ENCODE results near the gene TAF15.

TAF15 gene

GRCh38 chr17:35825206-35825605 is 15.9 kb downstream of the TAF15 start:
- DNase-seq = no peak

DNA sequence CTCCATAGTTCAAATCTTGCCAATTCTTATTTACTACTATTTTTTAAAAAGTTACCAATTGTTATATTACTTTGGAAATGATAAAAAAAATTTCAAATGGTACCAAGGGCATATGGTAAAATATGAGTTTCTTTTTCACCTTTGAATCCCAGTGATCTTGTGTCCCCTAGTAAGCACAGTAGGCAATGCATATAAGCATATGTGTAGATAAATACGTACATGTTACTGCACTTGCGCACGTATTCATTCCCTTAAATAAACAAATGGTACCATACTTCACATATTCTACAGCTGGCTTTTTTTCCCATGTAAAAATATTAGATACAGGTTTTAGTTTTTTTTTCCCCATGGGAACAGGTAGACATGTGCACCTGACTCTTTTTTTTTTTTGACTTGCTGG is 31.8 kb downstream of the TAF15 start:
- DNase-seq = no peak

GRCh38 chr17:35841505-35841904 is 32.2 kb downstream of the TAF15 start:
- DNase-seq = no peak

DNA sequence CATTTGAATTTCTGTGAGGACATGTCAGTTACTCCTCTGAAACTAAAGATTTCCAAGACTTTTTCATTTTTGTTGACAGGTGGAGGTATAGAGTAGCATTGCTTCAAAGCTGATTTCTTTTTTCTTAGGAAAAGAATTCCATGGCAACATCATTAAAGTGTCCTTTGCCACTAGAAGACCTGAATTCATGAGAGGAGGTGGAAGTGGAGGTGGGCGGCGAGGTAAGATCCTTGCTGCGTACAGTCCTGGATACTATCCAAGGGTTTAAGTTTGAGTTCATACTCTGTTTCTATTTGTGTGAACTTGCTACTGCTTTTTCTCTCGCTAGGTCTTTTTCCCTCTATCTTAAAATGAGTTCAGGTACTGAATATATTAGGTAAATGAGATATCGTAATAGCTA is 33.0 kb downstream of the TAF15 start:
- DNase-seq = no peak

- no peak for DNase-seq
These were observed 34.4 kb downstream of the TAF15 start for GRCh38 chr17:35843698-35844097.

DNA sequence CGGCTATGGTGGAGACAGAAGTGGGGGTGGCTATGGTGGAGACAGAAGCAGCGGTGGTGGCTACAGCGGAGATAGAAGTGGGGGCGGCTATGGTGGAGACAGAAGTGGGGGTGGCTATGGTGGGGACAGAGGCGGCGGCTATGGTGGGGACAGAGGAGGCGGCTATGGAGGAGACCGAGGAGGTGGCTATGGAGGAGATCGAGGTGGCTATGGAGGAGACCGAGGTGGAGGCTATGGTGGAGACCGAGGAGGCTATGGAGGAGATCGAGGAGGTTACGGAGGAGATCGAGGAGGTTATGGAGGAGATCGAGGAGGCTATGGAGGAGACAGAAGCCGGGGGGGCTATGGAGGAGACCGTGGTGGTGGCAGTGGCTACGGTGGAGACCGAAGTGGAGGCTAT is 35.3 kb downstream of the TAF15 start:
- DNase-seq = no peak

DNA sequence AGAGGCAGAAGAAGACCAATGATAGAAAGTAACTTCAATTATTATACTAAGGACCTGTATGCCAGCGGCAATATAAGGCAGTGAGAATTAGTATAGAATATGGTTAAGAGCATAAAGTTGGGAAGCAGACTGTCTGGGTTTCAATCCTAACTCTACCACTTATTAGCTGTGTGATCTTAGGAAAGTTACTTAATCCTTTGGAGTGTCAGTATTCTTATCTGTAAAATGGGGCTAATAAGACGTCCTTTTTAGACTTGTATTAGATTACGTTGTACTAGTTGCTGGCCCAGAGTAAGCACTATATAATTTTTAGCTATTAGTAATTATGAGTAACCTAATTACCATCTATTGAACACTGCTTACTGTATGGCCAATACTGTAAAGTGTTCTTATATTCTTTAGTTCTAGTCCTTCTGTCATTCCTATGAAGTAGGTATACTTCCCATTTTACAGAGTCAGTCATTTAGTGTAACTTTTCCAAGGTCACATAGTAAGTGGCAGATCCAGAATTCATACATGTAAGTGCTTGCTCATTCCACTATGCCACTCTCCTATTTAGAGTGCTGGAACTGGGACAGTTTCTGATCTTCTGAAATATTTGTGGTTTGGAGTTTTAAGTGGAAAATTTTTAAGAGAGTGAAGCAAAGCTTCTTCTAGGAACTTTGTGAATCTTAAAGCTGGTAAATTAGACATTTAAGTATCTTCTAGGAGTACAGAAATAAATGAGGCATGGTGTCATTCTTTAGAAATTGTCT is 36.9 kb downstream of the TAF15 start:
- no peak for DNase-seq

DNA sequence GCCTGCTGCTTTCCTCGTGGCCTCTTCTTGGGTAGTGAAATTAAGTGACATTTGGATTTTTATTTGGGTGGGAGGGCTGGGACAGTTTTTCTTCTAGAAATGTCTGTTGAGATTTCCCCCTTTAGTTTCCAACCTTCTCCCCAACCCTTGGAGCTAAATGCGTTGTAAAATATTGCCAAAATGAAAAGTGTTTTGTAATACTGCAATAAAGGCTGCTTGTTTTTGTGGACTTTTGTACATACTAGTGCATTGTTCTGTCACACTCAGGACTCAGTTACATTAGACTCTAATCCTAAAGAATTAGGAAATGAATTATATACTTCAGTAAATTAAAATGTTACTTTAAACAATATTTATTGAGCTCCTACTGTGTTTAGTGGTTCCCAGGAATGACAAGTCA is 37.7 kb downstream of the TAF15 start:
- no peak for DNase-seq

DNA sequence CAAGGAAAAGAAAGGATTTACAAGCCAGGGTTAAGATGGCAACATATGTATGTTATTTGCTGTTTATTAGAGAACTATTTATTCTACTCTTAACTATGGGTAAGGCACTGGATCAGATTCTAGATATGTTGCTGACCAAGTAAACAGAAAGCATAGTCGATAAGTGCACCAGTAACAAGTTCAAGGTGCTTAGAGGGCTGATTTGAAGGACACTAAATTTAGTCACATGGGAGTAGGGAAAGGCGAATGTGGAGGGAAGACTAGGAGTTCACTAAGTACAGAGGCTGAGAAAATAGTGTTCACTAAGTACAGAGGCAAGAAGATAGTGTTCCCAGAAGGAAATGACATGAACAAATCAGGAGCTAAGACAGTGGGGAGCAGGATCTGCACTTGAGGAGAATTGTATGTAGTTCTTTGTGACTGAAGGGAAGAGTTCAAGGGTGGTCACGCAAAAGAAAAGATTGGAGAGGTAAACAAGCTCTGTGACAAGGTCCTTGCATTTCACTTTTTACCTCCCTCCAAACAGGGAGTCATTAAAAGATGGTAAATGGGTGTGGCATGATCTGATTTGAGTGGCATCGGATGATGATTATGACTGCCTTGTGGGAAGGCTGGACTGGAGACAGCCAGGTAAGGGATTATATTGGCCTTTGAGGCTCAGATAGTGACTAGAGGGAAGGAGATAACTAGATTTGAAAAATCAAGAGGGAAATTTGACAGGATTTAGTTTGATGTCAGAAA is 38.5 kb downstream of the TAF15 start:
- no peak for DNase-seq

- peak; percentile 16 to 23 for DNase-seq
These were observed 40.4 kb downstream of the TAF15 start for GRCh38 chr17:35849469-35850348.

DNA sequence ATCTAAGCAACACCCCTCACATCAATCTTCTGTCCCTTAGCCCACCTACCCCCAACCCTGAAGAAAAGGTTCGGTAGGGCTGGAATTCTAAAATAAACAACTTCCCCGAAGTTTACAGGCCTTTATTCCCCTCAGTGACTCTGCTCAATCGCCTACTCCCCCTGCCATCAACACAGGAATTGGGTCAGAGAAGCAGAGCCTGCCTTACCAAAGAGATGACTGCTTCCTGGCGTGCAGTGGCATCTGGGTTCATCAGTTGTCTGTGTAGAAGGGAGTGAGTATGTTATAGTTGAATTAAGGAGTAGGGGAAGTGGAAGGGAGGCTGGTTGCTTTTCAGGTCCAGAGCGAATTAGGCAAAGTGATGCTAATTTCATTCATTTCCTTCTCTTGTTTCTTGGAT is 46.7 kb downstream of the TAF15 start:
- no peak for DNase-seq

- DNase-seq = no peak
These were observed 47.3 kb downstream of the TAF15 start for GRCh38 chr17:35856603-35857002.

- no peak for DNase-seq
These were observed 55.6 kb downstream of the TAF15 start for GRCh38 chr17:35864853-35865252.

DNA sequence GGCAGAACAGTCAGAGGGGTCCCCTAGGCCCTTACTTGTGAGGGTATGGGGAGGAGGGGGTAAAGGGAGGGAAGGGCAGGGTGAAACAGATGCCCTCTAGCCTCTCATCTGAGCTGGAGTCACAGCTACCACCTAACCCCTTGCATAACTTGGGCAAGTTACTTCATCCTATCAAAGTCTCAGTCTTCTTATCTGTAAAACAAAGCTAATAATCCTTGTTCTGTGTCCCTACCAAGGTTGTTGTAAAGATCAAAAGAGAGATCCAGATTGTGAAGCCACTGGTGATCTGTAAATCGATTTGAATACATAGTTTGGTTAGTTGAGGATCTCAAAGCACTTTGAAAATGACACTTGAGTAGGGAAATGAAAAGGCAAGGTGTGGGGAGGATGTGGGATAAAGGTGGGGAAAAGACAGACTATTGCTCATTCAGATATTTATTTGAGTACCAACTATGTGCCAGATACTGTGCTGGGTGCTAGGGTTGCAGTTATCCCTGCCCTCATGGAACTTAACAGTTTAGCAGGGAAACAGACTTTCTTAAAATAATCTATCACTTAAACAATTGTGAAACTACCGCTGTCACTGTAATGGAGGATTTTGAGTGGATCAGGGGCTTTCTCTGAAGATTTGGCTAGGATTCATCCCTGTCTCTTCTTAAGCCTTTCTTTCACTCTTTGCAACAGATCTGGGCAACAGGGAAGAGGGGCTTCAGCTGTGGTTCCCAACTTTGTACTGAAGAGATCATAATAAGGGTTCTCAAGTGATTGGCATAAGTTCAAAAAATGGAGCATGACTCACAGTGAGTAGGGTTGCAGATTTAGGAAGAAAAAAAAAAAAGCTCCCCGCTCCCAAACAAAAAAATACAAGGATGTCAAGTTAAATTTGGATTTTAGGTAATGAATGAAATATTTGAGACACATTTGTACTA is 56.4 kb downstream of the TAF15 start:
- no peak for DNase-seq

DNA sequence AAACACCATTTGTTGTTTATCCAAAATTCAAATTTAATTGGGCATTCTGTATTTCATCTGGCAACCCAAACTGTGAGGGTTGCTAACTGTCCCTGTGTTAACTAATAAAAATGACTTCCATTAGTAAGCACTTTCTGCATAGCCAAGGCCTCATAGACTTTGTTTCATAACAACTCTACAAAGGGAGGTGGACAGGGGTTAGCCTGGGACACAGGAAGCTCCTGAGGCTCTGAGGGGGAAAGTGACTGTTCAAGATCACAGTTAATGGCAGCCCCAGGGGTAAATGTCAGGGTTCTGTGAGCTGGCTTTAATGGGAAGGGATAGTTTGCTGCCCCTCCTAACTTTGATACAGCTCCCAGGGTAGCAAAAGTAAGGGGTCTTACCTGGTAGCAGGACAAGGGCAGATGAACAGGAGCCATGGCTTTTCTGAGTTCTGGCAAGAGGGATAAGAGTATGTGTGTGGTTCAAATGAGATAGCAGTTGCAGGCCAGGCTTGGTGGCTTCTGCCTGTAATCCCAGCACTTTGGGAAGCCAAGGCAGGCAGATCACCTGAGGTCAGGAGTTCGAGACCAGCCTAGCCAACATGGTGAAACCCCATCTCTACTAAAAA is 57.2 kb downstream of the TAF15 start:
- no peak for DNase-seq

DNA sequence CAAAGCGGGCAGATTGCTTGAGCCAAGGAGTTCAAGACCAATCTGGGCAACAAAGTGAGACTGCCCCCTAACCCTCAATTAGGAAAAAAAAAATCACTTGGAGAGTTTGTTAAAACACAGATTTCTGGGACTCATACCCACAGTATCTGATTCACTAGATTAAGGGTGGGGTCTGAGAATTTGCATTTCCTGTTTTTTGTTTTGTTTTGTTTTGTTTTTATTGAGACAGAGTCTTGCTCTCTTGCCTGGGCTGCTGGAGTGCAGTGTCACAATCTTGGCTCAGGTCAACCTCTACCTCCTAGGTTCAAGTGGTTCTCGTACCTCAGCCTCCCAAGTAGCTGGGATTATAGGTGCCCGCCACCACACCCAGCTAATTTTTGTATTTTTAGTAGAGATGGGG is 58.3 kb downstream of the TAF15 start:
- DNase-seq = no peak

GRCh38 chr17:35868737-35869136 is 59.5 kb downstream of the TAF15 start, which contains the start of gene HEATR9:
TSS of gene HEATR9 (minus strand) at chr17:35868891. CDS start at chr17:35868742, 149 bp downstream.
- no peak for DNase-seq

GRCh38 chr17:35870906-35871819 is 61.9 kb downstream of the TAF15 start:
- DNase-seq = no peak

GRCh38 chr17:35872196-35872980 is 63.1 kb downstream of the TAF15 start:
- no peak for DNase-seq
